Measurements from ENCODE around the gene KRTAP5-1.
A peak's percentile ranks its signal among the peaks of the same experiment; 100 is the strongest.

KRTAP5-1 gene

GRCh38 chr11:1628506-1629325 lies 43.6 kb upstream of the KRTAP5-1 start:
- in situ Hi-C loops (cut with MboI; ENCODE audit: low sequenced_read_pairs, unreplicated experiment) = no loop called here
- TF ChIP-seq, protein P1, sequence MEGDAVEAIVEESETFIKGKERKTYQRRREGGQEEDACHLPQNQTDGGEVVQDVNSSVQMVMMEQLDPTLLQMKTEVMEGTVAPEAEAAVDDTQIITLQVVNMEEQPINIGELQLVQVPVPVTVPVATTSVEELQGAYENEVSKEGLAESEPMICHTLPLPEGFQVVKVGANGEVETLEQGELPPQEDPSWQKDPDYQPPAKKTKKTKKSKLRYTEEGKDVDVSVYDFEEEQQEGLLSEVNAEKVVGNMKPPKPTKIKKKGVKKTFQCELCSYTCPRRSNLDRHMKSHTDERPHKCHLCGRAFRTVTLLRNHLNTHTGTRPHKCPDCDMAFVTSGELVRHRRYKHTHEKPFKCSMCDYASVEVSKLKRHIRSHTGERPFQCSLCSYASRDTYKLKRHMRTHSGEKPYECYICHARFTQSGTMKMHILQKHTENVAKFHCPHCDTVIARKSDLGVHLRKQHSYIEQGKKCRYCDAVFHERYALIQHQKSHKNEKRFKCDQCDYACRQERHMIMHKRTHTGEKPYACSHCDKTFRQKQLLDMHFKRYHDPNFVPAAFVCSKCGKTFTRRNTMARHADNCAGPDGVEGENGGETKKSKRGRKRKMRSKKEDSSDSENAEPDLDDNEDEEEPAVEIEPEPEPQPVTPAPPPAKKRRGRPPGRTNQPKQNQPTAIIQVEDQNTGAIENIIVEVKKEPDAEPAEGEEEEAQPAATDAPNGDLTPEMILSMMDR (IDR thresholded peaks at IDR 0.05; ENCODE audit: borderline replicate concordance, control extremely low read depth, extremely low read depth, insufficient read depth, missing control alignments) = peak; percentile 86
- peak; percentile 90 for DNase-seq (ENCODE audit: low spot score)

GRCh38 chr11:1625541-1625940 lies 40.5 kb upstream of the KRTAP5-1 start:
- no peak for DNase-seq (ENCODE audit: low spot score)
- in situ Hi-C loops (cut with MboI; ENCODE audit: low sequenced_read_pairs, unreplicated experiment) = no loop called here

DNA sequence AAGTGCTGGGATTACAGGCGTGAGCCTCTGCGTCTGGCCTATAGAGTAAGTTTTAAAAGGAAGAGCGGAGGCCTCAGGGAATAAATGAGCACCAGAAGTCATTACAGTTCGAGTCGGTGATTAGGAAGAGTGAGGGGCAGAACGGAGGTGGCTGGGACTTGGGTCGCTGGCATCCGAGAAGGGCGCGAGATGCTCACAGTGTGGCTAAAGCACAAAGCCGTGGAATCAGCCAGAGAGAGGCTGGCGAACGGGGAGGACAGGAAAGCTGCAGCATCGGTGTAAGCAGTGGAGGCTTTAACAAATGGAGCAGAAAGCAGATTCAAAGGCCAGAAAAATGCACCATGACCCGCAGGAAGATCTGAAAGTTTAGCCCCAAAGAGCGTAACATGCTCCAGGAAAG lies 39.5 kb upstream of the KRTAP5-1 start:
- in situ Hi-C loops (cut with MboI; ENCODE audit: low sequenced_read_pairs, unreplicated experiment) = no loop called here
- DNase-seq (ENCODE audit: low spot score) = no peak
- TF ChIP-seq, protein P1 (IDR thresholded peaks at IDR 0.05; ENCODE audit: borderline replicate concordance, control extremely low read depth, extremely low read depth, insufficient read depth, missing control alignments) = no peak

More at GRCh38 chr11:1625541-1625940, 40.5 kb upstream of the KRTAP5-1 start:
- TF ChIP-seq, protein P1 (IDR thresholded peaks at IDR 0.05; ENCODE audit: borderline replicate concordance, control extremely low read depth, extremely low read depth, insufficient read depth, missing control alignments) = no peak

- DNase-seq (ENCODE audit: low spot score) = no peak
- in situ Hi-C loops (cut with MboI; ENCODE audit: low sequenced_read_pairs, unreplicated experiment) = no loop called here
- TF ChIP-seq, protein P1 (IDR thresholded peaks at IDR 0.05; ENCODE audit: borderline replicate concordance, control extremely low read depth, extremely low read depth, insufficient read depth, missing control alignments) = no peak
These were observed 38.6 kb upstream of the KRTAP5-1 start for GRCh38 chr11:1623716-1624115.

DNA sequence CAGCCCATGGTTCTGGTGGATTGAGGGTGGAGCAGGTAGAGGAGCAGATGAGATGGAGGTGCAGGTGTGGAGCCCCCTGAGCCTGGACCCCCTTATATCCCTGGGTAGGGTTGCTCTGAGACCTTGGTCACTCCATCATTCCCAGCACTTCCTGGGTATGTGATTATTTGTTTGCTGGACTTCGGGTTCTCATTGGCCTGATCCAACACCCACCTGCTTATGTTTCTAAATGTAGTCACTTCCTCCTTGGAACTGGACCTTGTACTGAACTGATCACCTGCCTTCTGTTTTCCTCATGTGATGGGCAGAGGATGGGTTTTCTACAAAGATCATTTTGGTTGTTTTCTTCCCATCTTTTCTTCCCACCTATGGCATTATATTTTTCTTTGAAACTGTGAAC lies 37.0 kb upstream of the KRTAP5-1 start, which contains the start of gene KRTAP5-4:
Gene KRTAP5-4 (minus strand): TSS at position 53 of the 400 bp plus-strand sequence. CDS start 45 bp downstream, at position 8.
- in situ Hi-C loops (cut with MboI; ENCODE audit: low sequenced_read_pairs, unreplicated experiment) = no loop called here
- DNase-seq (ENCODE audit: low spot score) = no peak
- TF ChIP-seq, protein P1 (IDR thresholded peaks at IDR 0.05; ENCODE audit: borderline replicate concordance, control extremely low read depth, extremely low read depth, insufficient read depth, missing control alignments) = no peak

- no peak for DNase-seq (ENCODE audit: low spot score)
- in situ Hi-C loops (cut with MboI; ENCODE audit: low sequenced_read_pairs, unreplicated experiment) = no loop called here
- TF ChIP-seq, protein P1 (IDR thresholded peaks at IDR 0.05; ENCODE audit: borderline replicate concordance, control extremely low read depth, extremely low read depth, insufficient read depth, missing control alignments) = no peak
These were observed 34.4 kb upstream of the KRTAP5-1 start for GRCh38 chr11:1619449-1619848.
